Colonic mucosa (tissue), 4 donors: ENCODE results near the gene CHD3. TPM values are rescaled to one million over a fixed set of nuclear protein-coding genes. Genes with fewer than 3 reads are reported as not detected.

Experiments
- DNase-seq: peaks from one replicate; pipeline ENCODE4 v3.0.0-alpha.2; 2020
- H3K27ac ChIP-seq: fragments of 200-600 bp; one replicate; pipeline ENCODE4 v1.8.0; 2021
- H3K27me3 ChIP-seq: fragments of 200-600 bp; one replicate; pipeline ENCODE4 v1.8.0; 2021
- H3K36me3 ChIP-seq: fragments of 200-600 bp; one replicate; pipeline ENCODE4 v1.8.0; 2021
- H3K4me1 ChIP-seq: fragments of 200-600 bp; one replicate; pipeline ENCODE4 v1.8.0; 2021; ENCODE audit warnings: mild to moderate bottlenecking
- H3K4me3 ChIP-seq: fragments of 200-600 bp; one replicate; pipeline ENCODE4 v1.8.0; 2021
- H3K9ac ChIP-seq, 2 donors: one replicate each; pipeline ENCODE4 v1.7.0; 2013; ENCODE audit warnings: control low read depth in 2 of 2, low read depth in 2 of 2, low read length in 2 of 2
- H3K9me3 ChIP-seq: fragments of 200-600 bp; one replicate; pipeline ENCODE4 v1.8.0; 2021
- intact Hi-C: fragments of 100-400 bp; cut with DNase I; formaldehyde crosslinking; loops from one replicate; pipeline ENCODE4 v1.14.1; 2022
- total RNA-seq, 2 donors: library from RNA; stranded (reverse); fragmentation: NEBNext Ultra II Directional in 1 of 2; extraction: Animal tissue kit (Norgen Biotek cat#: 25700) in 1 of 2; gene quantifications; one replicate each; pipeline ENCODE4 v1.2.1, GENCODE V29; 2021
- TF ChIP-seq, protein P1 (sequence below): fragments of 200-600 bp; IDR thresholded peaks from one replicate; pipeline ENCODE4 v1.8.0; 2022; ENCODE audit warnings: antibody characterized with exemption, mild to moderate bottlenecking
- donor health status: healthy.
- donor health status: DM: no; HTN: no; CAD: no.
- donor health status: DM: no; HTN: no; CAD: no.

Gene CHD3
- total RNA-seq, 2 donors from 2014 or later = 56.3 to 108 TPM

DNA sequence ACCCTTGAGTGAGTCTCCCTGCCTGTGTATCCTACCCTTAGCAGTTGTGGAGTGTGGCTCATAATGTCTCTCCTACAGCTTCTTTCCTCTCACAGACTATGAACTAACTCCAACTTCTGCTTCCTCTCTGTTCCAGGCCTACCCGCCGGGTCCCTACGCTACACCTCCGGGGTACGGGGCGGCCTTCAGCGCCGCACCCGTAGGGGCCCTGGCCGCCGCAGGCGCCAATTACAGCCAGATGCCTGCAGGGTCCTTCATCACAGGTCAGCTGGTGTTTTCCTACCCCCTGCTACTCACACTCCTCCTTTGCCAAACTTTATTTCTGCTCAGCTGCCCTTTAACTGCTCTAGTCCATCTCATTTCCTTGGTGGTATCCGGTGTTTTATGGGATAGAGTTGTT lies 22.1 kb downstream of the CHD3 start:
- H3K4me1 ChIP-seq = peaks cover 9% of the 10 kb centered on the region
- TF ChIP-seq, protein P1, sequence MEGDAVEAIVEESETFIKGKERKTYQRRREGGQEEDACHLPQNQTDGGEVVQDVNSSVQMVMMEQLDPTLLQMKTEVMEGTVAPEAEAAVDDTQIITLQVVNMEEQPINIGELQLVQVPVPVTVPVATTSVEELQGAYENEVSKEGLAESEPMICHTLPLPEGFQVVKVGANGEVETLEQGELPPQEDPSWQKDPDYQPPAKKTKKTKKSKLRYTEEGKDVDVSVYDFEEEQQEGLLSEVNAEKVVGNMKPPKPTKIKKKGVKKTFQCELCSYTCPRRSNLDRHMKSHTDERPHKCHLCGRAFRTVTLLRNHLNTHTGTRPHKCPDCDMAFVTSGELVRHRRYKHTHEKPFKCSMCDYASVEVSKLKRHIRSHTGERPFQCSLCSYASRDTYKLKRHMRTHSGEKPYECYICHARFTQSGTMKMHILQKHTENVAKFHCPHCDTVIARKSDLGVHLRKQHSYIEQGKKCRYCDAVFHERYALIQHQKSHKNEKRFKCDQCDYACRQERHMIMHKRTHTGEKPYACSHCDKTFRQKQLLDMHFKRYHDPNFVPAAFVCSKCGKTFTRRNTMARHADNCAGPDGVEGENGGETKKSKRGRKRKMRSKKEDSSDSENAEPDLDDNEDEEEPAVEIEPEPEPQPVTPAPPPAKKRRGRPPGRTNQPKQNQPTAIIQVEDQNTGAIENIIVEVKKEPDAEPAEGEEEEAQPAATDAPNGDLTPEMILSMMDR = no peak
- no peaks in the 10 kb centered on the region for H3K9me3 ChIP-seq
- no peak overlapping the region for H3K4me3 ChIP-seq
- H3K36me3 ChIP-seq = peaks cover 11% of the 10 kb centered on the region
- H3K27ac ChIP-seq = no peak overlapping the region
- no peak overlapping the region for H3K9ac ChIP-seq
- DNase-seq = no peak
- intact Hi-C loops = loop anchor here (5.0 kb wide), 1 partner anchor 132 kb away; no protein-coding TSS in a partner anchor
- H3K27me3 ChIP-seq = no peaks in the 10 kb centered on the region

GRCh38 chr17:7911116-7911515 lies 22.5 kb downstream of the CHD3 start:
- no peaks in the 10 kb centered on the region for H3K27me3 ChIP-seq
- no peaks in the 10 kb centered on the region for H3K9me3 ChIP-seq
- no peak overlapping the region for H3K27ac ChIP-seq
- H3K4me3 ChIP-seq = no peak overlapping the region
- intact Hi-C loops = loop anchor here (5.0 kb wide), 1 partner anchor 131 kb away; no protein-coding TSS in a partner anchor
- no peak for DNase-seq
- TF ChIP-seq, protein P1 = no peak
- H3K36me3 ChIP-seq = peaks cover 8% of the 10 kb centered on the region
- peaks cover 9% of the 10 kb centered on the region for H3K4me1 ChIP-seq
- no peak overlapping the region for H3K9ac ChIP-seq

- TF ChIP-seq, protein P1 = peak; percentile 60
- peaks cover 9% of the 10 kb centered on the region for H3K4me1 ChIP-seq
- H3K36me3 ChIP-seq = no peaks in the 10 kb centered on the region
- intact Hi-C loops = loop anchor here (2.0 to 5.0 kb wide), 2 partner anchors 78 to 129 kb away; no protein-coding TSS in a partner anchor
- no peak overlapping the region for H3K9ac ChIP-seq
- no peaks in the 10 kb centered on the region for H3K9me3 ChIP-seq
- peak; percentile 49 for DNase-seq
- no peak overlapping the region for H3K4me3 ChIP-seq
- H3K27ac ChIP-seq = no peak overlapping the region
- H3K27me3 ChIP-seq = no peaks in the 10 kb centered on the region
These were observed 24.4 kb downstream of the CHD3 start for GRCh38 chr17:7912927-7913524.

DNA sequence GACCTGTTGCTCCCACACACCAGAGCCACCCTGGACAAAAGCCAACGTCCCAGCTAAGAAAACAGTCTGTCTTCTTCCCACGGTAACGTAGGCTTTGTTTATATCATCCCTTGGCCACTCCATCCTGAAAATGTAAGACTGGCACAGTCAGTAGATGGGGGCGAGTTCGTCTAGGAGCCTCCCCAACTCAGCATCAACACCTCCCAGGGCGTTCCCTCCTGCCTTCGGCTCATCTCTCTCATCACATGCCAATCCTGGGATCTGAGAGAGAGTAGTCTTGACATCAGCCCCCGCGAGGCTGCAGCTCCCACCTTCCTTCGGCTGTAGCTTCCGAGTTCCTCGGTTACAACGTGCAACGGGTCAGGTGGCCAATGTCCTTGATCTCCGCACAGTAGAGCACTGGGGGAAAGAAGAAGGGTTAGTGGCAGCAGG lies 26.6 kb downstream of the CHD3 start:
- H3K4me3 ChIP-seq = peak overlapping the region; percentile 67
- no peaks in the 10 kb centered on the region for H3K36me3 ChIP-seq
- H3K4me1 ChIP-seq = peaks cover 9% of the 10 kb centered on the region
- peak overlapping the region; percentile 97 for H3K27ac ChIP-seq
- TF ChIP-seq, protein P1 = no peak
- DNase-seq = no peak
- peak overlapping the region; percentile 81 to 91 for H3K9ac ChIP-seq
- H3K27me3 ChIP-seq = no peaks in the 10 kb centered on the region
- intact Hi-C loops = no loop called here
- H3K9me3 ChIP-seq = no peaks in the 10 kb centered on the region

GRCh38 chr17:7915611-7916384 lies 27.2 kb downstream of the CHD3 start, which contains the start of gene RNF227:
RNF227 (minus strand) TSS chr17:7916289; CDS start chr17:7916195, 94 bp downstream.
- H3K9ac ChIP-seq = peak within 1 kb of the TSS; percentile 81 to 91
- intact Hi-C loops = no loop called here

More at GRCh38 chr17:7915611-7916384, 27.2 kb downstream of the CHD3 start, which contains the start of gene RNF227:
- H3K27ac ChIP-seq = peak within 1 kb of the TSS; percentile 97
- H3K9me3 ChIP-seq = no peaks in the 10 kb centered on the region
- DNase-seq = peak; percentile 96
- peaks cover 9% of the 10 kb centered on the region for H3K4me1 ChIP-seq
- no peaks in the 10 kb centered on the region for H3K36me3 ChIP-seq
- TF ChIP-seq, protein P1 = no peak
- H3K27me3 ChIP-seq = no peaks in the 10 kb centered on the region
- H3K4me3 ChIP-seq = peak within 1 kb of the TSS; percentile 67
